Measurements from ENCODE around the gene ZBTB38.

The ZBTB38 gene

GRCh38 chr3:141401095-141401494 lies 32.8 kb downstream of the ZBTB38 start:
- DNase-seq (ENCODE audit: extremely low spot score, insufficient read length, low read depth) (no peak), FAIRE-seq (peak; percentile 21)

DNA sequence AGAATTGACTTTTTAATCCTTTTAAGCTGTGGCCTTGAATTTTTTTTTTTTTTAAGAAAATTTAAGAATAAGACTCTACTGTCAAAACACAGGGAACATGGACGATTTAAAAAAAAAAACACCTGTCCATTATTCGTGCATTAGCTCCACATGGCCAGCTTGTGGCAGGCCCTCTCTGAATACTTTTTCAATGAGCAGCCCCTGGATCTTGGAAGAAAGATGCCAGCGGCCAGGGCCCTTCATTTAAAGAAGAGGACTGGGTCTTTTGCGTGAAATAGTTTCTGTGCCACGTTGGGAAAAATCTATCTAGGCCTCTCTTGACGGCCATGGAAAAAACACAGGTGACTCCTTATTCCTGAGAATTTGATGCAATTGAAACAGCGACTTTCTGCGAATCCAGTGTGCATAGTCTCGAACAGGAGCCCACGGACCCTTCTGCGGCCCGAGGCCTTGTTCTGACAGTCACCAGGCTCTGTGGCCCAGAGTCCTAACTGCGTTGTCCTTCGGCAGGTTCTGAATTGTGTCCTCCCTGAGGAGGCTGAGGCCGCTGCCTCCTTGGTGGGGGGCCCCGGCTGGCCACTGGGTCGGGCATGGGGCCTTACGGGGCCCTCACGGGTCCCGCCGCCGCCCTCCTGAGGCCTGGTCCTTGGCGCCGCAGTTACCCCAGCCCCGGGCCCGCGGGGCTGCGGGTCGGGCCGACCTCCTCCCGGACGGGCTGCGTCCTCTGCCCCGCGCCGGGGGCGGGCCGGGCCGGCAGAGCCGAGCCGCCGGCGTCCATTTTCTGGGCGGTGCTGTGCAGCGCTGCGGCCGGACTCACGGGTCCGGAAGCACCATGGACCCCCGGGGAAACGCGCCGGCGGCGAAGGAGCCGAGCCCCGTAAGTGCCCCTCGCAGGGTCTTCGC lies 33.5 kb downstream of the ZBTB38 start:
- DNase-seq (ENCODE audit: extremely low spot score, insufficient read length, low read depth) = no peak
- no peak for FAIRE-seq

GRCh38 chr3:141402476-141403171 lies 34.3 kb downstream of the ZBTB38 start:
- peak; percentile 44 for FAIRE-seq
- DNase-seq (ENCODE audit: extremely low spot score, insufficient read length, low read depth) = no peak

- DNase-seq (ENCODE audit: extremely low spot score, insufficient read length, low read depth) (no peak), FAIRE-seq (peak; percentile 47)
Measured at GRCh38 chr3:141403576-141403975, 35.3 kb downstream of the ZBTB38 start.

GRCh38 chr3:141405025-141405424 lies 36.7 kb downstream of the ZBTB38 start:
- DNase-seq (ENCODE audit: extremely low spot score, insufficient read length, low read depth) (no peak), FAIRE-seq (no peak)

- FAIRE-seq = no peak
- no peak for DNase-seq (ENCODE audit: extremely low spot score, insufficient read length, low read depth)
Measured at GRCh38 chr3:141405591-141405990, 37.3 kb downstream of the ZBTB38 start.

DNA sequence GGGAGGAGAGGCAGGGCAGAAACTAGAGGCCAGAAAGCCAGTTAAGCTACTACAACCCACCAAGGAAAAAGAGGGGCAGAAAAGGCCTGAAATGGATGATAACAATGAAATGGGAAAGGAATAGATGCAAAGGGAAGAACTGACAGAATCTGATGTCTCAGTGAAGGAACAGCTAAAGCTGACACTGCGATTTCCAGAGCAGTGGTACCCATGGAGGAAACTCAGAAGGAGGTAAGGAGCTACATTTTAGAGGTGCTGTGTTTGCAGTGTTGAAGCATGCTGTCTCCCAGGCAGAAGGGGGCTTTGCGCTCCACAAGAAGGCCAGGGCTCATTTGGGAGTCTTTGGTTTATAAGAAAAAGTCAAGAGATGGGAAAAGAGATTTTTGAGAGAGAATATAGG lies 38.0 kb downstream of the ZBTB38 start:
- no peak for FAIRE-seq
- no peak for DNase-seq (ENCODE audit: extremely low spot score, insufficient read length, low read depth)

- DNase-seq (ENCODE audit: extremely low spot score, insufficient read length, low read depth) (no peak), FAIRE-seq (no peak)
Measured at GRCh38 chr3:141407047-141407446, 38.7 kb downstream of the ZBTB38 start.

GRCh38 chr3:141407825-141408224 lies 39.5 kb downstream of the ZBTB38 start:
- no peak for FAIRE-seq
- DNase-seq (ENCODE audit: extremely low spot score, insufficient read length, low read depth) = no peak

DNA sequence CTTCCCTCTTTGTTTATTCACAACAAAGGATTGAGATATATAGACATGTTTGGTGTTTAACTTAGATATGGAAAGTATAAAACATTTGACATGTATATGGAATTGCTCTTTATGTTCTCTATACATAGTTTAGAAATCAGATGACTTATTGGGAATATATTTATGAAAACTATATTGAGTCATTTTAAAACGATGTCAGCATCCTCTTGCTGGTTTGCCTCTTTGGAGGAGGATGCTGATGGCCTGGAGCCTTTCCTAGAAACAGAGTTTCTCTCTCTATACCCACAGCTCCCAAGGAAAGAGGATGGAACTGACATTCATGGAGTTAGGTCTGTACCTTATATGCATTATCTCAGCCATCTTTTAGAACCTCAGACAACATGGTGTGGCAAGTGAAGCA lies 40.3 kb downstream of the ZBTB38 start:
- DNase-seq (ENCODE audit: extremely low spot score, insufficient read length, low read depth) (no peak), FAIRE-seq (no peak)

- FAIRE-seq (peak; percentile 44), DNase-seq (ENCODE audit: extremely low spot score, insufficient read length, low read depth) (no peak)
Measured at GRCh38 chr3:141409940-141410241, 41.6 kb downstream of the ZBTB38 start.

DNA sequence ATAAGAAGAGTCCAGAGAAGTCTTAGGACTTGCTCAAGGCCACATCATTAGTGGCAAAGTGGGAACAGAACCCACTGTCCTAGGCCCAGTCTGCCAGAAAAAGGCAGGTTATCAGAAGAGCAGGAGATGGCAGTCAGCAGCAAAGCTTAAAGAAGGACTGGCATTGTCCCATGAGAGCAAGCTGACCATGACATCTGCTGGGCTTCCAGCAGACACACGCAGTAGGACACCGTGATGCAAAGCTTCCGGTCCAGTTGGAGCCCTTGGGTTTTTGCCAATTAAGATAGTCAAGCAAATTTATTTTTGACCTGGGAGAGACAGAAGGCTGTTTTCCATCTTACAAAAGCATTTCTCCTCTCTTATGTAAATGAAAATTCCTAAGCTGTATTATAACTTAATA lies 42.1 kb downstream of the ZBTB38 start:
- FAIRE-seq (no peak), DNase-seq (ENCODE audit: extremely low spot score, insufficient read length, low read depth) (no peak)

GRCh38 chr3:141410846-141411245 lies 42.5 kb downstream of the ZBTB38 start:
- DNase-seq (ENCODE audit: extremely low spot score, insufficient read length, low read depth) = no peak
- peak; percentile 50 for FAIRE-seq

GRCh38 chr3:141411251-141411771 lies 43.0 kb downstream of the ZBTB38 start:
- FAIRE-seq (peak; percentile 39), DNase-seq (ENCODE audit: extremely low spot score, insufficient read length, low read depth) (no peak)

DNA sequence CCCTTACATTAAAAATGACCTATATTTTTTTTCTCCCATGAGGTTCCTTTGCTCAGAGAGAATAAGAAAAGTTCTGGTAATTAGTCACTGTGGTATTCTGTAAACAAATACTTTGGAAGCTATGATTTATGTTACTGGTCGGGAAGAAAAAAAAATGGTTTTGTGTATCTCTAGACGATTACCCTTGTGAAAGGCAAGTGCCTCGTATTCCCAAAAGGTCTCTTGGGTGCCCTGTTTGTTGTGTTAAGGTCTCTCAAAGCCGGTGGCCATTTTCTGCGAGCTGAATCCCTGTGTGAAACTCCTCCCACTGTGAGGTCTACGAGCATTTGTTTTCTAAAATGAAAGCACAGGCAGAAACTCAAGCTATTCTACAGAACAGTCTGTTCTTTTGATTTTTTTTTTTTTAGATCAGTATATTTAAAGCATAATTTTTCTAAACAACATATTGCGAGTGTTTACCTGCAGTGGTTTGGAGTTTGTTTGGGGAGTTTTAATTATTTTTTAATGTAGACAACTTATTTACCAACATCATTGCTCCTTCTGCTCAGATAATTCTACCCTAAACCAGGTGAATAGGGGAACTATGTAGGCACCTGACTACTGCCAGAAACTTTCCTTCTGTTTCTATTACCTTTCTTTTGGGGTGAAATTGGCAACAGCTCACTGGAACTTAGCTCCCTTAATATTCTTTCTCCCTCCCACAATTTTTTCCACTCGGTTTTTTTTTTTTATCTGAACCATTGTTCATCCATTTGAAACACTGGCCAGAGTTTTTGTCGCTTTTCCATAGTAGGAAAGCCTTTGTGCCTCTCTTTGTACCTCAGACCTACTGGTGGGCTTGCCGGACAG lies 44.0 kb downstream of the ZBTB38 start:
- no peak for DNase-seq (ENCODE audit: extremely low spot score, insufficient read length, low read depth)
- peak; percentile 77 for FAIRE-seq

- no peak for DNase-seq (ENCODE audit: extremely low spot score, insufficient read length, low read depth)
Measured at GRCh38 chr3:141412936-141413354, 44.6 kb downstream of the ZBTB38 start.

GRCh38 chr3:141413391-141413790 lies 45.1 kb downstream of the ZBTB38 start:
- DNase-seq (ENCODE audit: extremely low spot score, insufficient read length, low read depth) (no peak), FAIRE-seq (no peak)

More at GRCh38 chr3:141412936-141413354, 44.6 kb downstream of the ZBTB38 start:
- no peak for FAIRE-seq

DNA sequence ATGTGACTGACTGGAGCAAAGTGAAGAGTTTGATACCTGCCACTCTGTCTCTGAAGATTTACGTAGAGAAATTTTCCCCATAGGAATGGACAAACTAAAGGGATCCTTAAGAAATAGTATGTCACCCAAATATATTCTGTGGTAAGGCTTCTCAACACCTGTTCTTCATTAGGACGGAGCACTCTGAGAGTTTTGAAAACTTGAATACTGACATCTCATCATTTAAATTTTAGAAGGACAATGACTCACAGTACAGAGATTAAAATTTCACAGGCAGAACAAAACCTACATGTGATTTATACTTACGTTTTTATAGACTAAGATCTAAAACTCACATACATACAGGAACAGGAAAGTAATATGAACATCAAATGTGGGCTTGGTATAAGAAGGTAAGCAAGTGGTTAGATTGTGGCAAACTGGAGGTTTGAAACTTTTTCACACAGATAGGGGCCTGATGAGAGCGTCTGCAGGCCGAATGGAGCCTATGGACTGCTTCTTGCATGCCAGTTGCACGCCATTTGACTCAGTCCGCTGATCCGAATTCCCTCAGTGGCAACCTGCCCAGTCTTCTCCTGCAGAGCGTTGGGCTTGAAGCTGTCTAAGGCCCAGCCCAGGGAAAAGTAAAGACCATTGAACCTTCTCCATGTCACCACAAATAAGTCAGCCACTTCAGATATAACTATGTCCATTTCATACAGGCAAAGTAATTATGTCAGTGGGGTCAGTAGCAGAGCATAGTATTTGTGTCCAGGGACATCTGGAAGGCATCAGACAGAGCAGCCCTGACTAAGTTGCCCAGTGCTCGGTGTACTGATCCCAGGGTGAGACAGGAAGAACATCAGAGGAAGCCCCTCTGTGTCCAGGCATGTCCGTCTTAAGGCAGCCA lies 45.7 kb downstream of the ZBTB38 start:
- no peak for FAIRE-seq

DNA sequence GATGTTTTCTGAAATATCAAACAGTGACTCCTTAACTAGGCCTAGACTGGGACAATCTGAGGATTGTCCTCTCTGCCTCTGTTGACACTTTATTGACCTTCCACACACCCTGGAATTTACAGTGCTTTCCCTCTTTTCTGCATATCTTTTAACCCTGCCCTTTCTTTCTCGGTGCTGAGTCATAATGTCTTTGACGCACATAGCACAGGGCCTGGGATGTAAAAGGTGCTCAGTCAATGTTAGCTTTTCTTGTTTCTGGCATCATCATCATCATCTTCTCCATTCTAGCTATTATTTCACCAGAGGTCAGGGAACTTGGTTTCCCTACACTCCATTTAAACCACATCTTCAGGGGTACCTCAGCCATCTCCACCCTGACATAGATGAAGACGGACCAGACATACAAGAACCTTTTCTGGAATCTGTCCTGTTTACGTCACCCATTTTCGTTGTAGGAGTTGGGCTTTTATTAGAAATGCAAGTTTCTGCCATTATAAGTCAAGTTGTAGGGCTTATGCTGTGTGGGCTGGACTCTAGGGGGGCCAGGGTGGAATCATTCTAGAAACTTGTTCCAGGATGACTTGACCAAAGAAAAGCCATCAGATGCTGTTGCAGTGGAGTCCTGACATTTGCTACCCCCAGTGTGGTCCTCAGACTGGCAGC lies 46.6 kb downstream of the ZBTB38 start:
- no peak for DNase-seq (ENCODE audit: extremely low spot score, insufficient read length, low read depth)
- no peak for FAIRE-seq

More for the DNA sequence above, 45.7 kb downstream of the ZBTB38 start:
- DNase-seq (ENCODE audit: extremely low spot score, insufficient read length, low read depth) = no peak

Measured in GM18507 (cell line).